HepG2 (cell line): Measurements from ENCODE around the gene BYSL. TPM values are rescaled to one million over a fixed set of nuclear protein-coding genes. Genes with fewer than 3 reads are reported as not detected.

Experiments used
- ATAC-seq: fragments of 200-7000 bp; cut with Tn5 transposase; 3 replicates; pipeline ENCODE4 v1.9.1; 2020; ENCODE audit warnings: mild to moderate bottlenecking, moderate library complexity
- BruUV-seq: library from RNA; stranded (reverse); fragments of 400-500 nt; replicated peaks from 2 replicates; lab custom pipeline; 2021; lab: Mats Ljungman, UMichigan
- CTCF ChIA-PET: fragments of 300-600 bp; formaldehyde crosslinking; extraction: SDS; loops from one replicate; lab custom pipeline; 2021; ENCODE audit warnings: low total read pairs, inconsistent platforms, low intra/inter-chr PET ratio; lab: Yijun Ruan, JAX
- POLR2A ChIA-PET: fragments of 350-600 bp; sonication (Branson Sonifier 250); formaldehyde crosslinking; loops from one replicate; lab custom pipeline; 2020; ENCODE audit warnings: antibody characterized with exemption, inconsistent platforms; lab: Yijun Ruan, JAX
- DNase-seq: peaks from one replicate; pipeline ENCODE4 v3.0.0-alpha.2; 2015; ENCODE audit warnings: low spot score
- FAIRE-seq: peaks from 3 replicates; lab custom pipeline; 2011; peaks lifted over from hg19 to GRCh38; lab: Jason Lieb, UNC
- H2AFZ ChIP-seq: one replicate; pipeline ENCODE4 v1.6.1; 2011; ENCODE audit warnings: low read length, inconsistent platforms
- H3K27ac ChIP-seq: fragments of 300-600 bp; 3 replicates; pipeline ENCODE4 v1.8.0; 2011; ENCODE audit warnings: mixed run types, mild to moderate bottlenecking, mixed read lengths, low read length, inconsistent platforms; ENCODE audit not compliant: insufficient read depth; ENCODE audit errors: extremely low read length
- H3K27me3 ChIP-seq, 2 experiments: fragments of 200-600 bp in 1 of 2; 2 replicates in 1 of 2; 3 replicates in 1 of 2; pipeline versions ENCODE4 v1.6.0 to v1.8.0; 2011; ENCODE audit warnings: low read length in 2 of 2, mild to moderate bottlenecking in 2 of 2, moderate library complexity in 2 of 2, inconsistent platforms in 1 of 2; ENCODE audit not compliant: insufficient read depth in 2 of 2, control insufficient read depth in 1 of 2
- H3K36me3 ChIP-seq, 2 experiments: fragments of 200-600 bp in 1 of 2; replicated peaks in 1 of 2; 2 replicates in 1 of 2; 3 replicates in 1 of 2; pipeline versions ENCODE4 v1.5.1 to v1.8.0; 2011; ENCODE audit warnings: low read length in 2 of 2, inconsistent platforms in 1 of 2; ENCODE audit not compliant: insufficient read depth in 2 of 2, control insufficient read depth in 1 of 2
- H3K4me1 ChIP-seq: 2 replicates; pipeline ENCODE4 v1.5.1; 2012; ENCODE audit warnings: low read length, inconsistent platforms; ENCODE audit not compliant: insufficient read depth
- H3K4me2 ChIP-seq: 2 replicates; pipeline ENCODE4 v1.6.0; 2011; ENCODE audit warnings: low read depth, low read length, inconsistent platforms
- H3K4me3 ChIP-seq, 3 experiments: fragments of 200-600 bp in 1 of 3; sonication (generic), shearing (Covaris generic) in 1 of 3; replicated peaks in 1 of 3; 2 replicates each; pipeline ENCODE4 v1.5.1; 2011 to 2016; ENCODE audit warnings: low read length in 3 of 3, inconsistent platforms in 2 of 3, low read depth in 2 of 3, mild to moderate bottlenecking in 2 of 3, control low read depth in 1 of 3, mixed read lengths in 1 of 3; ENCODE audit not compliant: insufficient read depth in 1 of 3
- H3K79me2 ChIP-seq: one replicate; pipeline ENCODE4 v1.6.1; 2011; ENCODE audit warnings: low read length, inconsistent platforms; ENCODE audit not compliant: insufficient read depth
- H3K9ac ChIP-seq: 2 replicates; pipeline ENCODE4 v1.6.0; 2011; ENCODE audit warnings: mild to moderate bottlenecking, low read depth, low read length, inconsistent platforms; ENCODE audit not compliant: insufficient read depth
- H3K9me3 ChIP-seq: 2 replicates; pipeline ENCODE4 v1.5.1; 2012; ENCODE audit warnings: mild to moderate bottlenecking, low read length
- H4K20me1 ChIP-seq: 2 replicates; pipeline ENCODE4 v1.6.0; 2011; ENCODE audit warnings: inconsistent platforms, mild to moderate bottlenecking, low read length, moderate library complexity; ENCODE audit not compliant: insufficient read depth
- MTA3 ChIP-seq: sonication (generic); formaldehyde crosslinking; IDR thresholded peaks from 2 replicates; pipeline ENCODE4 v1.4.0; 2020; ENCODE audit warnings: missing genetic modification reagents
- PATZ1 ChIP-seq: sonication (generic); formaldehyde crosslinking; IDR thresholded peaks from 2 replicates; pipeline ENCODE4 v1.4.0; 2020; ENCODE audit warnings: missing genetic modification reagents
- SOX13 ChIP-seq, 3 experiments: fragments of 450-650 bp in 1 of 3; sonication (generic) in 1 of 3; formaldehyde crosslinking in 1 of 3; IDR thresholded peaks in 2 of 3; conservative IDR thresholded peaks in 1 of 3; 2 replicates each; pipeline versions ENCODE4 v1.5.0 to v1.6.1; 2016 to 2020; ENCODE audit warnings: antibody characterized with exemption in 1 of 3, mild to moderate bottlenecking in 1 of 3, missing compliant biosample characterization in 1 of 3, missing genetic modification reagents in 1 of 3, moderate library complexity in 1 of 3
- WGBS: methylation state at CpG from one replicate; pipeline ENCODE4 v1.1.6; 2017; ENCODE audit warnings: low lambda C conversion rate; 5-methylcytosine and 5-hydroxymethylcytosine counted together
- in situ Hi-C: cut with HindIII; loops from 2 replicates; pipeline ENCODE4 v1.10.0; 2017; ENCODE audit warnings: low pct_unique_long_range_greater_than_20kb; ENCODE audit not compliant: extremely low pct_ligation_motif_present
- intact Hi-C: fragments of 100-400 bp; cut with micrococcal nuclease; formaldehyde crosslinking; loops from one replicate; pipeline ENCODE4 v1.10.0; 2022; ENCODE audit not compliant: unreplicated experiment
- polyA plus RNA-seq, 8 experiments: library from polyadenylated mRNA; depleted of rRNA in 3 of 8; stranded (reverse) in 7 of 8; unstranded in 1 of 8; fragments of >200 nt; fragmentation: Illumina TruSeq in 4 of 8; extraction: Trizol in 4 of 8; gene quantifications; 2 replicates each; pipeline versions ENCODE4 v1.2.1 to v1.2.3, GENCODE V29; 2011 to 2016; ENCODE audit warnings: low read depth in 4 of 8, missing spikeins in 1 of 8, mixed read lengths in 1 of 8; ENCODE audit not compliant: insufficient read depth in 1 of 8
- total RNA-seq, 5 experiments: library from RNA; depleted of rRNA; stranded (reverse); fragments of >200 nt; fragmentation: Illumina TruSeq; extraction: Trizol; gene quantifications; 2 replicates each; pipeline ENCODE4 v1.2.3, GENCODE V29; 2016; ENCODE audit warnings: low read depth in 1 of 5

BYSL gene
- total and polyA plus RNA-seq, 2 of the 13 experiments (the other 11 are each of a cell fraction or from before 2014, with no cell fraction given) = 27.9 to 28.6 TPM

- in situ Hi-C loops (loop anchor here (5.0 kb wide), 1 partner anchor 105 kb away; no protein-coding TSS in a partner anchor), intact Hi-C loops (loop anchor here (5.0 kb wide), 1 partner anchor 155 kb away; the partner anchor contains the start of gene PRICKLE4)
- Histone ChIP-seq H3K4me3 (no peak overlapping the region), H3K4me1 (peaks cover 36% of the 10 kb centered on the region), H3K9me3 (no peaks in the 10 kb centered on the region), H3K79me2 (no peaks in the 10 kb centered on the region), H3K27ac (no peak overlapping the region), H3K36me3 (peaks cover 12 to 23% of the 10 kb centered on the region in 2 experiments), H2AFZ (no peak overlapping the region), H4K20me1 (peaks cover 7% of the 10 kb centered on the region; the same call in 1 of the 2 replicates)
- no peak for FAIRE-seq
- BruUV-seq = no TSS peak
- 96% methylated on average over 2 of the region's 2 CpGs for WGBS
- POLR2A ChIA-PET = interaction anchor here (7.4 kb wide), 1 partner anchor 16 kb away, joined by 45 read pairs; the partner anchor contains the start of genes BYSL and MED20
- TF ChIP-seq MTA3 (CRISPR knock-in tag) = no peak
- TF ChIP-seq SOX13 (IDR thresholded peaks at IDR 0.05) = no peak
- no peak for TF ChIP-seq SOX13 (CRISPR knock-in tag; conservative IDR thresholded peaks at IDR 0.05 in 1 of 2, IDR thresholded peaks at IDR 0.05 in 1 of 2)
- no peak for TF ChIP-seq PATZ1 (CRISPR knock-in tag)
- TF ChIP-seq, all 625 proteins: peak for 0
- Histone ChIP-seq H3K27me3 (no peaks in the 10 kb centered on the region), H3K4me2 (no peak overlapping the region), H3K9ac (no peak overlapping the region)
- DNase-seq = no peak
- CTCF ChIA-PET = interaction anchor here (1.1 kb wide), 1 partner anchor 12 kb away, joined by 3 read pairs; no protein-coding TSS in a partner anchor
- no peak for ATAC-seq
Observed at GRCh38 chr6:41937472-41937860, 16.2 kb downstream of the BYSL start.
